ENCODE results near the gene TSPEAR. TPM values are rescaled to one million over a fixed set of nuclear protein-coding genes. Genes with fewer than 3 reads are reported as not detected.

The TSPEAR gene
- total RNA-seq, 1 donor from 2014 or later, result not detected

DNA sequence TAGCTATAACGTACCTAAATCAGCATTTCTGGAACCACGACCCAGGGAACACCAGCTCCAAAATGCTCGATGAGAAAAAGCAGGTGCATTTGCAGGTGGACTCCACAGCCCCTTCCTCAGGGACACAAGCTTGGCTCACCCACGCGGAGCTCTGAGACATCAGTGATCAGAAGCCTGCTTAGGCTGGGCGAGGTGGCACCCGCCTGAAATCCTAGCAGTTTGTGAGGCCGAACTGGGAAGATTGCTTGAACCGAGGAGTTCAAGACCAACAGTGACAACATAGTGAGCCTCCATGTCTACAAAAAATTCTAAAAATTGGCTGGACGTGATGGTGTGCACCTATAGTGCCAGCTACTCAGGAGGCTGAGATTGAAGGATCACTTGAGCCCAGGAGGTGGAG is 2.5 kb upstream of the TSPEAR start:
- TF ChIP-seq, protein P1, sequence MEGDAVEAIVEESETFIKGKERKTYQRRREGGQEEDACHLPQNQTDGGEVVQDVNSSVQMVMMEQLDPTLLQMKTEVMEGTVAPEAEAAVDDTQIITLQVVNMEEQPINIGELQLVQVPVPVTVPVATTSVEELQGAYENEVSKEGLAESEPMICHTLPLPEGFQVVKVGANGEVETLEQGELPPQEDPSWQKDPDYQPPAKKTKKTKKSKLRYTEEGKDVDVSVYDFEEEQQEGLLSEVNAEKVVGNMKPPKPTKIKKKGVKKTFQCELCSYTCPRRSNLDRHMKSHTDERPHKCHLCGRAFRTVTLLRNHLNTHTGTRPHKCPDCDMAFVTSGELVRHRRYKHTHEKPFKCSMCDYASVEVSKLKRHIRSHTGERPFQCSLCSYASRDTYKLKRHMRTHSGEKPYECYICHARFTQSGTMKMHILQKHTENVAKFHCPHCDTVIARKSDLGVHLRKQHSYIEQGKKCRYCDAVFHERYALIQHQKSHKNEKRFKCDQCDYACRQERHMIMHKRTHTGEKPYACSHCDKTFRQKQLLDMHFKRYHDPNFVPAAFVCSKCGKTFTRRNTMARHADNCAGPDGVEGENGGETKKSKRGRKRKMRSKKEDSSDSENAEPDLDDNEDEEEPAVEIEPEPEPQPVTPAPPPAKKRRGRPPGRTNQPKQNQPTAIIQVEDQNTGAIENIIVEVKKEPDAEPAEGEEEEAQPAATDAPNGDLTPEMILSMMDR (conservative IDR thresholded peaks at IDR 0.05; ENCODE audit: low read depth, low read length), result no peak
- H3K4me3 ChIP-seq (ENCODE audit: low read depth, low read length), result no peak overlapping the region
- DNase-seq (ENCODE audit: low read depth), result no peak

DNA sequence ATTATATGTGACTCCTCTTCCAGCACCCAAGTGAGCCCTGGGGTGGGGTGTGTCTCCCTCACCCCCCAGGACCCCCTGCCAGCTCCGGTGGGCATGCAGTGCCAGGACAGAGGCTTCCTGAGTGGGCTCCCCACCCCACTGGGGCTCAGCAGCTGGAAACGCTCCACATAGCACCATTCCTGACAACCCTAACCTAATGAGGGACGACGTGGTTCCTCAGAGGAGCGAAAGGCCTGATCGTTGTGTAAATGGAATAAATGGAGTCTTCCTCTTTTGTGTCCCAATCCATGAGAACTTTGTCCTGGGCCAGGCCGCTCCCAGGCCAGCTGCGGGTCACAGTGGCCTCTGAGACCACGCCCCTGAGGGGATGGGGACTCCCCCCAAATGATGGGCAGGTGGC is 1.8 kb upstream of the TSPEAR start:
- H3K4me3 ChIP-seq (ENCODE audit: low read depth, low read length), result no peak overlapping the region

DNA sequence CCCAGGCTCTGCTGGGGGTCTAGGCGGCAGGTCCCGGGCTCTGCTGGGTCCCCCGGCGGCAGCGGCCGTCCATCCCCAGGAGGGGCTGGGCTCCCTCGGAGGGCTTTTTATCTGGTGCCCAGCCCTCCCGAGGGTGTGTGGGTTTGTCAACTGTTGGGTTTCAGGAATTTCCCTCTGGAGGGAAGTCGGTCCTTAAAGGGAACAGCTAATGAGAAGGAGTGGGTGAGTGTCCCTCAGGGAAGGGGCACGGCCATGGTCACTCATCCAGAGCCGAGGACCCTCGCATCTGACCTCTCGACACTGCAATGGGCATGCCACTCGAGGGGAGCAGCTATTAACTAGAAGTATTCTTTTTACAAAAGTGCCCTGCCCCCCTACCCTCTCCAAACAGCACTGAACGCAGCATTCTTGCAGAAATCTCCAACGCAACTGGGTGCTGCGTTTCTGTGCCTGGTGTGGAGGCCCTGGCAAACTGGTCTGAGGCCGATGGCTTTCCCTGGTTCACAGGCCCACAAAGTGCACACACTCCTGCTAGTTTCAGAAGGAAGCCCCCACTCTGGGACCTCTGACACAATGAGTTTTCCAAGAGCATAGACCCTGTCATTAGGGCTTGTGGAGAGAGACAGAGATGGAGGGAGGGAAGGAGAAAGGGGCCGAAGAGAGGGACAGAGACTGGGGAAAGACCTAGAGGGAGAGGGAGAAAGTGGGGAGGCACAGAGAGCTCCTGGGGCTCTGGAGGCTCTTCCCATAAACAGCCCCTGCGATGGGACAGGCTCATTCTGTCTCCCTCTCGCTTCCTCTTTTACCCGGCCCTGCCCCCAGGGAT is 1.0 kb upstream of the TSPEAR start:
- TF ChIP-seq, protein P1 (conservative IDR thresholded peaks at IDR 0.05; ENCODE audit: low read depth, low read length), result no peak
- H3K4me3 ChIP-seq (ENCODE audit: low read depth, low read length), result no peak overlapping the region
- no peak for DNase-seq (ENCODE audit: low read depth)

More for the DNA sequence above, 1.8 kb upstream of the TSPEAR start:
- TF ChIP-seq, protein P1 (conservative IDR thresholded peaks at IDR 0.05; ENCODE audit: low read depth, low read length), result no peak
- no peak for DNase-seq (ENCODE audit: low read depth)

DNA sequence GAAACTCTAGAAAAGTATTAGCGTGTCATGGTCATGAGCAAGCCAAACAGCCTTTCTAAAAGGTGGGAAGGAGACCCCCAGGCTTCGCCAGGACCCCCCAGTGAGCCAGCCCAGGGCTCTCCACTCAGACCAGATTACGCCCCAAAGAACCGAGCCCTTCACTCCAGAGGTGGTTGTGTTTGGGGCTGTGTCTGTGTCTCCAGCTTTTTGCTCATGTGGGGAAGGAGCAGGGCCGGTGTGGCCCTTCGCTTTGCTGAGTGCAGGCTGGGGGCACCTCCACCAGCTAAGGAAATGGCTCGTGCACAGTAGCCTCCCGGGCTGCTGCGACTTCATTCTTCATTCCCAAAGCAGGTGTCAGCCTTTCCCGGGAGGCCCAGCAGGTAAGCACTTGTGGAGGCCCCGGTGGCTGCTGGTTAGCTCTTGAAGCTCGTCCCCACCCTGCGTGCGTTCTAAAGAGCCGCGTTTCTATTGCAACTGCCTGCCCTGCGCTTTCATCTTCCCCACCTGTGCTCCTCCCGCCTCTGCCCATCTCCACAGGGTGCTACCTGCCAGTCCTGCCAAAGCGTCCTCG is 531 bp downstream of the TSPEAR start:
- H3K4me3 ChIP-seq (ENCODE audit: low read depth, low read length), result no peak overlapping the region
- TF ChIP-seq, protein P1 (conservative IDR thresholded peaks at IDR 0.05; ENCODE audit: low read depth, low read length), result no peak
- no peak for DNase-seq (ENCODE audit: low read depth)

DNA sequence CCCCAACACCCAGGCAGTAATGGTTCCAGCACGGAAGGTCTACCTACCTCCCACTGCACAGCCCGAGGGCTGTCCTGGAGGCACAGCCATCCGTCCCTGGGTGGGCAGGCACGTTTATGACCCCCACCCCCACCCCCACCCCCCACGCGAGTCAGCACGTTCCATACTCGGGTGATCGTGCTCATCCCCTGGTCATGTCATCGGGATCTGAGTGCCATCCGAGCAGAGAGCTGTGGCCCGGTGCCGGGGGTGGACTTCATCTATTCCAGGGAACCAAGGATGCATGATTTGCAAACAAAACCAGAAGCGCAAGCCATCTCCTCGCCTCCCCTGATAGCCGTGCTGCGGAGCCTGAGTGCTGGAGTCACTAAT is 1.1 kb downstream of the TSPEAR start:
- TF ChIP-seq, protein P1 (conservative IDR thresholded peaks at IDR 0.05; ENCODE audit: low read depth, low read length), result no peak
- no peak for DNase-seq (ENCODE audit: low read depth)
- no peak overlapping the region for H3K4me3 ChIP-seq (ENCODE audit: low read depth, low read length)

DNA sequence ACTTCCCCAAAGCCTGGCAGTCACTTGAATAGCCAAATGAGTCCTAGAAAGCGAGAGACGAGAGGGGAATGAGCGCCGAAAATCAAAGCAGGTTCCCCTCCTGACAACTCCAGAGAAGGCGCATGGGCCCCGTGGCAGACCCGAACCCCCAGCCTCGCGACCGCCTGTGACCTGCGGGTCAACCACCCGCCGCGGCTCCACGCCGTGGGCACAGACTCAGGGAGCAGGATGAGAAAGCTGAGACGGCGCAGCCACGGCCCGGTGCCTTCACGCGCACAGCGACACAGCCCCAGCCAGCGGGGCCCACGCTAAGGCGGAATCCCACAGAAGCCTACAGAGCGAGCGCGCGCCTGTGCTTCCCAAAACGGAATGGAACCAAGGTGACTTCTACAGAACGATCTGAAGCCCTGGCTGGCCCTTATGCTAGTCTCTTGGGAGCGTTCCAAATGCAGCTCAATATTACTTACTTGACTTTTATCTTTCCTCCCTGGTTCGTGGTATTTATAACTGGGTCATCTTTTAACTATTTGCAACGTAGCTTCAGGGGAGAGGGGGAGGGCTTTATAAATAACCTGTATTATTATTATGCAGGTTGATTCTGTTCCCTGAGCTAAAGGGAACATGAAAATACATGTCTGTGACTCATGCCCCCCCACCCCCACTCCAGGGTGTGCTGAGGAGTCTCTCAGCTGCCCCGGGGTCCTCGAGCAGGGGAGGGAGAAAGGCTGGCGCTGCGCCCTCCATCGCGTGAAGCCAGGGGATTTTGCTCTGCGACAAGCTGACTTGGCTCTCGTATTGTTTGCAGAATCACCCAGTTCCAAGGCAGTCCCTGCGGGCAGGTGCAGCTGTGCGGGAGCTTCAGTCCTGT is 1.7 kb downstream of the TSPEAR start:
- no peak for DNase-seq (ENCODE audit: low read depth)
- TF ChIP-seq, protein P1 (conservative IDR thresholded peaks at IDR 0.05; ENCODE audit: low read depth, low read length), result no peak
- H3K4me3 ChIP-seq (ENCODE audit: low read depth, low read length), result no peak overlapping the region

All from epithelial cell of proximal tubule (primary cell).